A549 (cell line): ENCODE data around the gene LEKR1. TPM values are rescaled to one million over a fixed set of nuclear protein-coding genes. Genes with fewer than 3 reads are reported as not detected.

Experiments
- BHLHE40 ChIP-seq: IDR thresholded peaks from 2 replicates; pipeline ENCODE4 v1.6.1; 2012; ENCODE audit warnings: low read depth, low read length, inconsistent platforms
- CBX8 ChIP-seq: fragments of 200-600 bp; sonication (generic); IDR thresholded peaks from 2 replicates; pipeline ENCODE4 v1.6.1; 2016
- CHD2 ChIP-seq: fragments of 150-350 bp; IDR thresholded peaks from 2 replicates; pipeline ENCODE4 v1.6.1; 2014; ENCODE audit warnings: low read length; ENCODE audit not compliant: partially characterized antibody
- CHD4 ChIP-seq: fragments of 200-600 bp; sonication (generic); IDR thresholded peaks from 2 replicates; pipeline ENCODE4 v1.6.1; 2016; ENCODE audit warnings: antibody characterized with exemption, mild to moderate bottlenecking, borderline replicate concordance
- EHMT2 ChIP-seq: fragments of 200-600 bp; sonication (generic); IDR thresholded peaks from 2 replicates; pipeline ENCODE4 v1.6.1; 2016; ENCODE audit warnings: antibody characterized with exemption, low read depth, mild to moderate bottlenecking, moderate library complexity
- EP300 ChIP-seq, 2 experiments: fragments of >200 bp; sonication (Bioruptor Twin); formaldehyde crosslinking; IDR thresholded peaks; 2 replicates in 1 of 2; 3 replicates in 1 of 2; pipeline ENCODE4 v1.6.1; 2016 to 2017
- GATA3 ChIP-seq: IDR thresholded peaks from 2 replicates; pipeline ENCODE4 v1.6.1; 2012; ENCODE audit warnings: borderline replicate concordance
- HDAC2 ChIP-seq: fragments of 200-600 bp; sonication (generic); IDR thresholded peaks from 2 replicates; pipeline ENCODE4 v1.6.1; 2016
- HEYL ChIP-seq: fragments of 250-450 bp; sonication (Bioruptor Pico); IDR thresholded peaks from 2 replicates; pipeline ENCODE4 v1.8.0; 2021; ENCODE audit warnings: mild to moderate bottlenecking, moderate library complexity
- HOXA7 ChIP-seq: fragments of 250-450 bp; sonication (Bioruptor Pico); IDR thresholded peaks from 2 replicates; pipeline ENCODE4 v1.5.0; 2020; ENCODE audit warnings: mild to moderate bottlenecking, moderate library complexity
- HOXB13 ChIP-seq: fragments of 250-450 bp; sonication (Bioruptor Pico); IDR thresholded peaks from 2 replicates; pipeline ENCODE4 v1.5.0; 2020; ENCODE audit warnings: low read depth, mild to moderate bottlenecking, moderate library complexity
- HOXB5 ChIP-seq: fragments of 250-450 bp; sonication (Bioruptor Pico); IDR thresholded peaks from 2 replicates; pipeline ENCODE4 v1.5.0; 2020; ENCODE audit warnings: mild to moderate bottlenecking, moderate library complexity
- JUN ChIP-seq, 2 experiments: fragments of >200 bp; sonication (Bioruptor Twin); formaldehyde crosslinking; IDR thresholded peaks; 2 replicates in 1 of 2; 3 replicates in 1 of 2; pipeline ENCODE4 v1.6.1; 2016 to 2017
- JUNB ChIP-seq: fragments of >200 bp; sonication (Bioruptor Twin); formaldehyde crosslinking; IDR thresholded peaks from 2 replicates; pipeline ENCODE4 v1.6.1; 2016
- KDM1A ChIP-seq: fragments of 200-600 bp; sonication (generic); IDR thresholded peaks from 2 replicates; pipeline ENCODE4 v1.6.1; 2016; ENCODE audit warnings: low read depth, mild to moderate bottlenecking
- KDM5A ChIP-seq: fragments of 200-600 bp; sonication (generic); IDR thresholded peaks from 2 replicates; pipeline ENCODE4 v1.6.1; 2016; ENCODE audit warnings: antibody characterized with exemption, mild to moderate bottlenecking
- MAFK ChIP-seq: fragments of 450-650 bp; IDR thresholded peaks from 2 replicates; pipeline ENCODE4 v1.6.1; 2014; ENCODE audit not compliant: partially characterized antibody
- MAZ ChIP-seq: fragments of 150-350 bp; IDR thresholded peaks from 2 replicates; pipeline ENCODE4 v1.6.1; 2014; ENCODE audit warnings: antibody characterized with exemption, low read depth, low read length, borderline replicate concordance
- MYC ChIP-seq: IDR thresholded peaks from 2 replicates; pipeline ENCODE4 v1.6.1; 2012; ENCODE audit warnings: mild to moderate bottlenecking, inconsistent platforms, low read length, improper control_type of control experiment, borderline replicate concordance
- NFE2L2 ChIP-seq: fragments of 150-350 bp; conservative IDR thresholded peaks from 2 replicates; pipeline ENCODE4 v1.6.1; 2014; ENCODE audit warnings: low read length
- NR3C1 ChIP-seq: fragments of >200 bp; sonication (Bioruptor Twin); formaldehyde crosslinking; IDR thresholded peaks from 3 replicates; pipeline ENCODE4 v1.6.1; 2017
- PHF8 ChIP-seq: fragments of 200-600 bp; sonication (generic); IDR thresholded peaks from 2 replicates; pipeline ENCODE4 v1.6.1; 2016; ENCODE audit warnings: low read depth, mild to moderate bottlenecking, antibody characterized with exemption, moderate library complexity, borderline replicate concordance
- POLR2AphosphoS2 ChIP-seq: conservative IDR thresholded peaks from 2 replicates; pipeline ENCODE4 v1.6.1; 2012; ENCODE audit warnings: low read length, improper control_type of control experiment, inconsistent platforms
- RAD21 ChIP-seq, 2 experiments: fragments of >200 bp in 1 of 2; sonication (Bioruptor Twin) in 1 of 2; formaldehyde crosslinking in 1 of 2; IDR thresholded peaks in 1 of 2; conservative IDR thresholded peaks in 1 of 2; 2 replicates in 1 of 2; 3 replicates in 1 of 2; pipeline ENCODE4 v1.6.1; 2012 to 2018; ENCODE audit warnings: inconsistent platforms in 1 of 2
- SMC3 ChIP-seq: fragments of >200 bp; sonication (Bioruptor Twin); formaldehyde crosslinking; IDR thresholded peaks from 3 replicates; pipeline ENCODE4 v1.6.1; 2018; ENCODE audit warnings: inconsistent platforms
- TFCP2L1 ChIP-seq: fragments of 250-450 bp; sonication (Bioruptor Pico); IDR thresholded peaks from 2 replicates; pipeline ENCODE4 v1.5.0; 2021; ENCODE audit warnings: mild to moderate bottlenecking
- ZC3H11A ChIP-seq: fragments of 450-650 bp; IDR thresholded peaks from 2 replicates; pipeline ENCODE4 v1.6.1; 2014; ENCODE audit warnings: antibody characterized with exemption, mild to moderate bottlenecking
- ZFP36 ChIP-seq: fragments of 450-650 bp; IDR thresholded peaks from 2 replicates; pipeline ENCODE4 v1.6.1; 2014; ENCODE audit warnings: borderline replicate concordance; ENCODE audit not compliant: partially characterized antibody
- ZNF302 ChIP-seq: fragments of 250-450 bp; sonication (Bioruptor Pico); IDR thresholded peaks from 2 replicates; pipeline ENCODE4 v1.9.0; 2021; ENCODE audit warnings: inconsistent platforms, mild to moderate bottlenecking, moderate library complexity
- ZSCAN20 ChIP-seq: fragments of 250-450 bp; sonication (Bioruptor Pico); IDR thresholded peaks from 2 replicates; pipeline ENCODE4 v1.8.0; 2022; ENCODE audit warnings: mild to moderate bottlenecking, moderate library complexity
- polyA plus RNA-seq, 4 experiments: library from polyadenylated mRNA; depleted of rRNA in 3 of 4; stranded (reverse); fragments of >200 nt; fragmentation: RNase III in 1 of 4; extraction: RNeasy Plus Mini Kit Qiagen cat#74134 plus additional on column Dnase treatment in 1 of 4; gene quantifications; 2 replicates in 3 of 4; 3 replicates in 1 of 4; pipeline ENCODE4 v1.2.3, GENCODE V29; 2011 to 2017
- TF ChIP-seq, protein P1 (sequence below): IDR thresholded peaks from 2 replicates; pipeline ENCODE4 v1.6.1; 2012
- TF ChIP-seq, protein P2 (sequence below): fragments of 150-350 bp; IDR thresholded peaks from 2 replicates; pipeline ENCODE4 v1.6.1; 2014; ENCODE audit warnings: low read depth, mild to moderate bottlenecking, low read length
- TF ChIP-seq, protein P3 (sequence below): fragments of >200 bp; sonication (Bioruptor Twin); formaldehyde crosslinking; IDR thresholded peaks from 2 replicates; pipeline ENCODE4 v1.6.1; 2016
- TF ChIP-seq, protein P4 (sequence below): fragments of 250-450 bp; sonication (Bioruptor Pico); IDR thresholded peaks from 2 replicates; pipeline ENCODE4 v1.5.0; 2021; ENCODE audit warnings: mild to moderate bottlenecking, moderate library complexity, borderline replicate concordance
- TF ChIP-seq, protein P5 (sequence below): fragments of 250-450 bp; sonication (Bioruptor Pico); IDR thresholded peaks from 2 replicates; pipeline ENCODE4 v1.5.0; 2020; ENCODE audit warnings: low read depth, mild to moderate bottlenecking, moderate library complexity
- TF ChIP-seq, protein P6 (sequence below): fragments of >200 bp; sonication (Bioruptor Twin); formaldehyde crosslinking; IDR thresholded peaks from 3 replicates; pipeline ENCODE4 v1.6.1; 2016
- TF ChIP-seq, protein P7 (sequence below): IDR thresholded peaks from 2 replicates; pipeline ENCODE4 v1.6.1; 2012; ENCODE audit warnings: low read depth, borderline replicate concordance
- TF ChIP-seq, protein P8 (sequence below): fragments of >200 bp; sonication (Bioruptor Twin); formaldehyde crosslinking; IDR thresholded peaks from 3 replicates; pipeline ENCODE4 v1.5.1; 2016

The LEKR1 gene
- polyA plus RNA-seq, 2 of the 4 experiments (the other 2 are of a cell fraction), result 1.3 to 1.4 TPM

DNA sequence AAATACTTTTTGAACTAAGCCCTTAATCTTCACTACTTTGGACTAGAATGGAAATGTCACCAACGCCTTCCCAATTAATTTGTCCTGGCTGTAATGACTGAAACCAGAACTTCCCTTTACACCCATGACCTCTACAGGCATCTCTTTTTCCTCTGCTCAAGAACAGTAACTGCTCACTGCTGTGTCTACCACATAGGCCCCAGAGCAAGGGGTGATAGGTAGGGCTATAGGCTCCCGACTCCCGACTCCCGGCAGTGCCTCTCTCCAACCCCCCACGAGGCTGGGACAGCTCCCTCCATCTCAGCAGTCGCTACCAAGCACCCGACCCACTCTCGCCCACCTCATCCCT lies 384 bp upstream of the LEKR1 start (continued):
- TF ChIP-seq CBX8 (no peak), ZFP36 (no peak), HDAC2 (no peak), MYC (no peak), KDM5A (no peak), NR3C1 (no peak), MAFK (no peak), HOXB5 (CRISPR knock-in tag) (0 out of 2 replicates have a peak, but pooled peaks have one; percentile 31), HOXB13 (CRISPR knock-in tag) (no peak), PHF8 (peak; percentile 5; the same call in 1 of the 2 replicates), SMC3 (no peak), CHD2 (no peak), JUNB (no peak), HEYL (CRISPR knock-in tag) (no peak), BHLHE40 (no peak), EHMT2 (no peak), RAD21 (conservative IDR thresholded peaks at IDR 0.05 in 1 of 2, IDR thresholded peaks at IDR 0.05 in 1 of 2) (no peak; a peak in 1 of 5 replicates), CHD4 (no peak), GATA3 (no peak), POLR2AphosphoS2 (no peak), HOXA7 (CRISPR knock-in tag) (no peak; the same call in 1 of the 2 replicates), TFCP2L1 (CRISPR knock-in tag) (peak; percentile 91), NFE2L2 (no peak), MAZ (no peak), JUN (IDR thresholded peaks at IDR 0.05) (no peak), ZC3H11A (no peak), ZNF302 (CRISPR knock-in tag) (no peak), ZSCAN20 (0 out of 2 replicates have a peak, but pooled peaks have one; percentile 14), KDM1A (no peak), EP300 (IDR thresholded peaks at IDR 0.05) (no peak)
- TF ChIP-seq, protein P1, sequence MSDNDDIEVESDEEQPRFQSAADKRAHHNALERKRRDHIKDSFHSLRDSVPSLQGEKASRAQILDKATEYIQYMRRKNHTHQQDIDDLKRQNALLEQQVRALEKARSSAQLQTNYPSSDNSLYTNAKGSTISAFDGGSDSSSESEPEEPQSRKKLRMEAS, result no peak
- TF ChIP-seq, protein P2, sequence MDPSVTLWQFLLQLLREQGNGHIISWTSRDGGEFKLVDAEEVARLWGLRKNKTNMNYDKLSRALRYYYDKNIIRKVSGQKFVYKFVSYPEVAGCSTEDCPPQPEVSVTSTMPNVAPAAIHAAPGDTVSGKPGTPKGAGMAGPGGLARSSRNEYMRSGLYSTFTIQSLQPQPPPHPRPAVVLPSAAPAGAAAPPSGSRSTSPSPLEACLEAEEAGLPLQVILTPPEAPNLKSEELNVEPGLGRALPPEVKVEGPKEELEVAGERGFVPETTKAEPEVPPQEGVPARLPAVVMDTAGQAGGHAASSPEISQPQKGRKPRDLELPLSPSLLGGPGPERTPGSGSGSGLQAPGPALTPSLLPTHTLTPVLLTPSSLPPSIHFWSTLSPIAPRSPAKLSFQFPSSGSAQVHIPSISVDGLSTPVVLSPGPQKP, result no peak
- TF ChIP-seq, protein P3, sequence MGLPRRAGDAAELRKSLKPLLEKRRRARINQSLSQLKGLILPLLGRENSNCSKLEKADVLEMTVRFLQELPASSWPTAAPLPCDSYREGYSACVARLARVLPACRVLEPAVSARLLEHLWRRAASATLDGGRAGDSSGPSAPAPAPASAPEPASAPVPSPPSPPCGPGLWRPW, result no peak
- TF ChIP-seq, protein P4, sequence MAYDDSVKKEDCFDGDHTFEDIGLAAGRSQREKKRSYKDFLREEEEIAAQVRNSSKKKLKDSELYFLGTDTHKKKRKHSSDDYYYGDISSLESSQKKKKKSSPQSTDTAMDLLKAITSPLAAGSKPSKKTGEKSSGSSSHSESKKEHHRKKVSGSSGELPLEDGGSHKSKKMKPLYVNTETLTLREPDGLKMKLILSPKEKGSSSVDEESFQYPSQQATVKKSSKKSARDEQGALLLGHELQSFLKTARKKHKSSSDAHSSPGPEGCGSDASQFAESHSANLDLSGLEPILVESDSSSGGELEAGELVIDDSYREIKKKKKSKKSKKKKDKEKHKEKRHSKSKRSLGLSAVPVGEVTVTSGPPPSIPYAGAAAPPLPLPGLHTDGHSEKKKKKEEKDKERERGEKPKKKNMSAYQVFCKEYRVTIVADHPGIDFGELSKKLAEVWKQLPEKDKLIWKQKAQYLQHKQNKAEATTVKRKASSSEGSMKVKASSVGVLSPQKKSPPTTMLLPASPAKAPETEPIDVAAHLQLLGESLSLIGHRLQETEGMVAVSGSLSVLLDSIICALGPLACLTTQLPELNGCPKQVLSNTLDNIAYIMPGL (CRISPR knock-in tag), result no peak
- TF ChIP-seq, protein P5, sequence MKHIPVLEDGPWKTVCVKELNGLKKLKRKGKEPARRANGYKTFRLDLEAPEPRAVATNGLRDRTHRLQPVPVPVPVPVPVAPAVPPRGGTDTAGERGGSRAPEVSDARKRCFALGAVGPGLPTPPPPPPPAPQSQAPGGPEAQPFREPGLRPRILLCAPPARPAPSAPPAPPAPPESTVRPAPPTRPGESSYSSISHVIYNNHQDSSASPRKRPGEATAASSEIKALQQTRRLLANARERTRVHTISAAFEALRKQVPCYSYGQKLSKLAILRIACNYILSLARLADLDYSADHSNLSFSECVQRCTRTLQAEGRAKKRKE (CRISPR knock-in tag), result 0 out of 2 replicates have a peak, but pooled peaks have one; percentile 9
- TF ChIP-seq, protein P6, sequence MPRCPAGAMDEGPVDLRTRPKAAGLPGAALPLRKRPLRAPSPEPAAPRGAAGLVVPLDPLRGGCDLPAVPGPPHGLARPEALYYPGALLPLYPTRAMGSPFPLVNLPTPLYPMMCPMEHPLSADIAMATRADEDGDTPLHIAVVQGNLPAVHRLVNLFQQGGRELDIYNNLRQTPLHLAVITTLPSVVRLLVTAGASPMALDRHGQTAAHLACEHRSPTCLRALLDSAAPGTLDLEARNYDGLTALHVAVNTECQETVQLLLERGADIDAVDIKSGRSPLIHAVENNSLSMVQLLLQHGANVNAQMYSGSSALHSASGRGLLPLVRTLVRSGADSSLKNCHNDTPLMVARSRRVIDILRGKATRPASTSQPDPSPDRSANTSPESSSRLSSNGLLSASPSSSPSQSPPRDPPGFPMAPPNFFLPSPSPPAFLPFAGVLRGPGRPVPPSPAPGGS, result no peak
- TF ChIP-seq, protein P7, sequence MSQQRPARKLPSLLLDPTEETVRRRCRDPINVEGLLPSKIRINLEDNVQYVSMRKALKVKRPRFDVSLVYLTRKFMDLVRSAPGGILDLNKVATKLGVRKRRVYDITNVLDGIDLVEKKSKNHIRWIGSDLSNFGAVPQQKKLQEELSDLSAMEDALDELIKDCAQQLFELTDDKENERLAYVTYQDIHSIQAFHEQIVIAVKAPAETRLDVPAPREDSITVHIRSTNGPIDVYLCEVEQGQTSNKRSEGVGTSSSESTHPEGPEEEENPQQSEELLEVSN, result no peak
- TF ChIP-seq, protein P8, sequence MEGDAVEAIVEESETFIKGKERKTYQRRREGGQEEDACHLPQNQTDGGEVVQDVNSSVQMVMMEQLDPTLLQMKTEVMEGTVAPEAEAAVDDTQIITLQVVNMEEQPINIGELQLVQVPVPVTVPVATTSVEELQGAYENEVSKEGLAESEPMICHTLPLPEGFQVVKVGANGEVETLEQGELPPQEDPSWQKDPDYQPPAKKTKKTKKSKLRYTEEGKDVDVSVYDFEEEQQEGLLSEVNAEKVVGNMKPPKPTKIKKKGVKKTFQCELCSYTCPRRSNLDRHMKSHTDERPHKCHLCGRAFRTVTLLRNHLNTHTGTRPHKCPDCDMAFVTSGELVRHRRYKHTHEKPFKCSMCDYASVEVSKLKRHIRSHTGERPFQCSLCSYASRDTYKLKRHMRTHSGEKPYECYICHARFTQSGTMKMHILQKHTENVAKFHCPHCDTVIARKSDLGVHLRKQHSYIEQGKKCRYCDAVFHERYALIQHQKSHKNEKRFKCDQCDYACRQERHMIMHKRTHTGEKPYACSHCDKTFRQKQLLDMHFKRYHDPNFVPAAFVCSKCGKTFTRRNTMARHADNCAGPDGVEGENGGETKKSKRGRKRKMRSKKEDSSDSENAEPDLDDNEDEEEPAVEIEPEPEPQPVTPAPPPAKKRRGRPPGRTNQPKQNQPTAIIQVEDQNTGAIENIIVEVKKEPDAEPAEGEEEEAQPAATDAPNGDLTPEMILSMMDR, result no peak
